Erythroblast (primary cell): ENCODE measurements around the gene EDNRA.

Experiments
- GATA1 ChIP-seq: IDR thresholded peaks from 2 replicates; pipeline ENCODE4 v1.6.1; 2011; ENCODE audit warnings: low read depth, mild to moderate bottlenecking, control low read depth, low read length, moderate library complexity
- POLR2A ChIP-seq: IDR thresholded peaks from 2 replicates; pipeline ENCODE4 v1.6.1; 2011; ENCODE audit warnings: mild to moderate bottlenecking, low read length

DNA sequence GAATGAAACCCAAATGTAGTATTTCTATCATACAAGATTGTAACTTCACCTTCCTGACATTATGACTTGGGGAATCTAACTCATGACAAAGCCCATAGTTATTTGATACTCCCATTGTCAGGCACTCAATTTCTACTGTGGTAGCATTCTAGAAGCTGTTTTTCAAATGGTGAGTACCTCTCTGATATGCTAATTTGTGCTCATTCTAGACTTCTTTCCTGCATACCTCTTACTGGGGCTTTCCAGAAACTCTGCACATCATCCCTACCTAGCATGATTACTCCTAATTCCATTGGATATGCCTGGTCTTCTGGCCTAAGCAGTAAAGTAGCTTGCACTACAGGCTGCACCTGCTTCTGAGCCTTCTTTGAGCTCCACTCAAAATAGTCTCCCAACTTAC lies 85.9 kb downstream of the EDNRA start:
- TF ChIP-seq POLR2A (no peak), GATA1 (no peak)
